GM10266 (cell line): ENCODE data around the gene MEG3.

Source experiments
- DNase-seq: peaks from one replicate; pipeline ENCODE4 v3.0.0; 2012; ENCODE audit errors: extremely low spot score
- TF ChIP-seq, protein P1 (sequence below): IDR thresholded peaks from 2 replicates; pipeline ENCODE4 v1.5.1; 2012; ENCODE audit warnings: mild to moderate bottlenecking, low read depth; ENCODE audit not compliant: control insufficient read depth, insufficient read depth; ENCODE audit errors: missing control alignments

Gene MEG3

DNA sequence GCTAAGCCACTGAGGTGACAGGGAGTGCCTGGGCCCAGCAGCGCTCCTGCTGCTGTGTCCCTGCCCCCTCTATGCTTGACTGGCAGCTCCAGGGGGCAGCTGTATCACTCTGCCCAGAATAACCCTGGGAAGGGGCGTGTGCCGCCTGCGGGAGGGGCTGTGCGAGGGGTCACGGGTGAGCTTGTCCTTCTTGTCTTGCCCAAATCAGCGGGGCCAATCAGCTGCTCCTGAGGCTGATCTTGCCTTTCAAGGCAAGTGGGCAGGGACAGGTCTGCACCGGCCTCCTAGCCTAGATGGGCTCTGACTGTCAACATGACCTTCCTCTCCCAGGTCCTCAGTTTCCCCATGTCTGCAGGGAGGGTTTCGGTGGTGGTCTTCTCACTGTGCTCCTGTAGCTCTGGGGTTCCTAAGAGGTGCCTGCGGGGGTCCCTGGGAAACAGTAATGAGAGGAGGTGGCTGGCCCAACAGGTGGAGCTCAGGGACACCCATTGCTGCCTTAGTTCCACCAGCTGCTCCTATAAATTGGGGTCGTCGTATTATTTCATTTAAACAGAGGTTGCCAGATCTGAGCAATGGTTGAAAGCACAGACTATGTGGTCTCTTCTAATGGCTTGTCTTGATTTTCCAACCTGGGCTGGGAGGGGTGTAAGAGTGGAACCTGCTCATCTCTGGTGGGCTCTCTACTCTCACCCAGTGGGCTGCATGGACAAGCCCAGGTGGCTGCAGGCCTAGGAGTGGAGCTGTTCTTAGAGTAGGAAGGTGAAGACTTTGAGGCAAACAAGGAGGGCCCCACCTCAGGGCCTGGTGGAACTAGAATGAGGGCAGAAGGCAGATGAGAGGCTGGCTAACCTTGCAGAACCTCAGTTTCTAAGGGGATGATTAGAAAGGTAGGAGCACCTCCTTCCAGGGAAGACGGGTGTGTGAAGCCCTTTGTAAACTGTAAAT, 65.9 kb downstream of the MEG3 start:
- TF ChIP-seq, protein P1, sequence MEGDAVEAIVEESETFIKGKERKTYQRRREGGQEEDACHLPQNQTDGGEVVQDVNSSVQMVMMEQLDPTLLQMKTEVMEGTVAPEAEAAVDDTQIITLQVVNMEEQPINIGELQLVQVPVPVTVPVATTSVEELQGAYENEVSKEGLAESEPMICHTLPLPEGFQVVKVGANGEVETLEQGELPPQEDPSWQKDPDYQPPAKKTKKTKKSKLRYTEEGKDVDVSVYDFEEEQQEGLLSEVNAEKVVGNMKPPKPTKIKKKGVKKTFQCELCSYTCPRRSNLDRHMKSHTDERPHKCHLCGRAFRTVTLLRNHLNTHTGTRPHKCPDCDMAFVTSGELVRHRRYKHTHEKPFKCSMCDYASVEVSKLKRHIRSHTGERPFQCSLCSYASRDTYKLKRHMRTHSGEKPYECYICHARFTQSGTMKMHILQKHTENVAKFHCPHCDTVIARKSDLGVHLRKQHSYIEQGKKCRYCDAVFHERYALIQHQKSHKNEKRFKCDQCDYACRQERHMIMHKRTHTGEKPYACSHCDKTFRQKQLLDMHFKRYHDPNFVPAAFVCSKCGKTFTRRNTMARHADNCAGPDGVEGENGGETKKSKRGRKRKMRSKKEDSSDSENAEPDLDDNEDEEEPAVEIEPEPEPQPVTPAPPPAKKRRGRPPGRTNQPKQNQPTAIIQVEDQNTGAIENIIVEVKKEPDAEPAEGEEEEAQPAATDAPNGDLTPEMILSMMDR: no peak
- DNase-seq: no peak

DNA sequence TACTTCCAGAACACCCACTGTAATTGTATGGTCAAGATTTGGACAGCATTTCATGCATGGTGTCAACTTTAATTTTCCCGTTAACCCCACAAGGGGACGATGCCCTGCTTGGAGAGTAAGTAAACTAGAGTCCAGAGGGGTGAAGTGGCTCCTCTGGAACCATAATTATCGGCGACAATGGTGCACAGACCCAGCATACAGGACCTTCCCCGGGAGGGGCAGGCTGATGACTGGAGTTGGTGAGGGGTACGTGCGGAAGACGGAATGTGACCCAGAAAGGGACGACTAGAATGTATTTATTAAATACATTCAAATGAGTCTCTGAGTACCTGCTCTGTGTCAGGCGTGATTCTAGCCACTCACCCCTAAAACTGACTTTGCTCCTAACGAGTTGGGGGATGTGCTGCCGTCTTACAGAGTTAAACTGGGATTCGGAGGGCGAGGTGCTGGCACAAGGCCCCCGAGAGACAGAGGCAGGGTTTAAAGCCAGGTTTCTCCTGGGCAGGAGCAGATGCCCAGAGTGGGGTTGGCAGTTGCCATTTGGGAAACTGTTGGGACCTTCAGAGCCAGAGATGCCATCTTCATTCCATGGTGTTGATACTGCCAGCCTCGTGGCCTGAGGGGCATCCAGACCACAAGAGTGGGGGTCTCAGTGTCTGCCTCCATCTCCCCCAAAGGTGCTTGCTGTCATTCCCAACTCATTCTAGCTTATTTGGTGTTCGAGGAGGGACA, 66.7 kb downstream of the MEG3 start:
- TF ChIP-seq, protein P1: no peak
- no peak for DNase-seq

DNA sequence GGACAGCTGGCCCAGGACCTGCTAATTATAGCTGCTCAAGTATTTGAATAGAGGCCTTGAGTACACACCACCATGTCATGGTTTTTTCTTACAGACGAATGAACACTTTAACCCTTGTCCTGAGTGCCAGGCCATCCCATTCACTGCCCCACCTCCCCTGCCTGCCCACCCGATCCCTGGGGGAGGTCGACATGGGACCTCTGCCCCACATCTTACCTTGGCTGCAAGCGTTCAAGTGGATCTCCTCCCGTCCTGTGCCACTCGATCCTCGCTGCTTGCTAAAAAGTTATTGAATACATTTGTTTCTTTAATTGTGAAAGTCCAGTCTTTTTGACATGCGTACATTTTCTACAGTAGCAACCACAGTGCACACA, 67.3 kb downstream of the MEG3 start:
- DNase-seq: no peak
- TF ChIP-seq, protein P1: no peak

DNA sequence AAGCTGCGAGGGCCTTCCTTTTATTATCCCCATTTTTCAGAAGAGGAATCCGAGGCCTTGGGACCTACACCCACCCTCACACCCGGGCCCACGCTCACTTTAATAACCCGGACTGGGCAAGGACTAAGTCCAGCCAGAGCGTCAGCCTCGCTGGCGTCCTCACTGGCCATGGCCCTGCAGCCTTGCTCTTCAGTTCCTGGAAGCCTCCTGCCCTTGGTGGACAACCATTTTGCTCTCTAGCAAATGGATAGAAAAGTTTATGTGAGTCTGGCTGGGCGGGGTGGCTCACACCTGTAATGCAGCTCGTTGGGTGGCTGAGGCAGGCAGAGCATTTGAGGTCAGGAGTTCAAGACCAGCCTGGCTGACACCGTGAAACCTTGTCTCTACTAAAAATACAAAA, 67.8 kb downstream of the MEG3 start:
- no peak for DNase-seq
- TF ChIP-seq, protein P1: no peak

DNA sequence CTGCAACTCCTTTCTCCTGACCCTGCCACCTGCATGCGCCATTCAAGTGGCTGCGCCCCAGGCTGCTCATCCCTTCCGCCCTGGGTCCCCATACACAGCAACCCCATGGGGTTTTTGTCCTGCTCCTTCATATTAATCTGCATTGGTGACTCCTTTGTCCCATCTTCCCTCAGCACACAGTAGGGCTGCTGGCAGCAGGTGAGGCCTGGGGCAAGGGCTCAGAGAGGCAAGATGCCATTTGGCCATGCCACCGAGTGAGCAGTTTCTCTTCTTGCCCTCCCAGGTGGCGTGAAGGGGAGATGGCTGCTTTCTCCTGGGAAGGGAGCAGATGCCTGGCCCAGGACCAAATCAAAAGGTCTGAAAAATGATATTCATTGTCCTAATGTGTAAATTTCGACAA, 68.5 kb downstream of the MEG3 start:
- no peak for DNase-seq
- TF ChIP-seq, protein P1: no peak

DNA sequence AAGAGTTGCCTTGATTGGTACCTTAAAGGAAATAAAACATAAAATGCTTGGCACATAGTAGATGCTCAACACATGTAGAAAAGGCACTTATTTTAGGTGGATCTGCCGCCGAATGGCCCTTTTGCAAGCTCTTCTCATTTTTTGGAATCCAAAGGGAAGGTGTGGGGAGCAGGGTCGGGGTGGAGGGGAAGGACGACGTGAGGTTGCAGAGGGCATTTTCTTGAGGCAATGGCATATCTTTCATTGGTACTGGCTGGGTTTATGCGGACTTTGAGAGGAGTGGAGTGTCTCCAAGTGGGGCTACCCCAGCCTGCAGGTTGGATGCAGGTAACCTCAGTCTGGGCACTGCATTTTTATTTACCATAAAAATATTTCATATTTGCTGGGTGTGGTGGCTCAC, 69.5 kb downstream of the MEG3 start:
- TF ChIP-seq, protein P1: no peak
- no peak for DNase-seq
